GM12892 (cell line): ENCODE measurements around the gene TESMIN.

Experiments
- DNase-seq: peaks from one replicate; pipeline ENCODE4 v3.0.0; 2011; ENCODE audit not compliant: insufficient read length
- FAIRE-seq: peaks from 2 replicates; lab custom pipeline; 2011; peaks lifted over from hg19 to GRCh38; lab: Jason Lieb, UNC
- POLR2A ChIP-seq: IDR thresholded peaks from 2 replicates; pipeline ENCODE4 v1.6.1; 2011; ENCODE audit warnings: low read depth, low read length, control low read depth
- POLR2AphosphoS5 ChIP-seq: IDR thresholded peaks from 2 replicates; pipeline ENCODE4 v1.6.1; 2011; ENCODE audit warnings: low read depth, low read length, control low read depth
- TAF1 ChIP-seq: IDR thresholded peaks from 2 replicates; pipeline ENCODE4 v1.6.1; 2011; ENCODE audit warnings: low read depth, mild to moderate bottlenecking, control low read depth, low read length, borderline replicate concordance

TESMIN gene

GRCh38 chr11:68759991-68760390 lies 8.7 kb upstream of the TESMIN start:
- no peak for DNase-seq
- TF ChIP-seq TAF1 (no peak), POLR2A (no peak), POLR2AphosphoS5 (no peak)
- FAIRE-seq: no peak

GRCh38 chr11:68757711-68758110 lies 6.4 kb upstream of the TESMIN start:
- no peak for DNase-seq
- TF ChIP-seq POLR2AphosphoS5 (no peak), POLR2A (no peak), TAF1 (no peak)
- FAIRE-seq: no peak

DNA sequence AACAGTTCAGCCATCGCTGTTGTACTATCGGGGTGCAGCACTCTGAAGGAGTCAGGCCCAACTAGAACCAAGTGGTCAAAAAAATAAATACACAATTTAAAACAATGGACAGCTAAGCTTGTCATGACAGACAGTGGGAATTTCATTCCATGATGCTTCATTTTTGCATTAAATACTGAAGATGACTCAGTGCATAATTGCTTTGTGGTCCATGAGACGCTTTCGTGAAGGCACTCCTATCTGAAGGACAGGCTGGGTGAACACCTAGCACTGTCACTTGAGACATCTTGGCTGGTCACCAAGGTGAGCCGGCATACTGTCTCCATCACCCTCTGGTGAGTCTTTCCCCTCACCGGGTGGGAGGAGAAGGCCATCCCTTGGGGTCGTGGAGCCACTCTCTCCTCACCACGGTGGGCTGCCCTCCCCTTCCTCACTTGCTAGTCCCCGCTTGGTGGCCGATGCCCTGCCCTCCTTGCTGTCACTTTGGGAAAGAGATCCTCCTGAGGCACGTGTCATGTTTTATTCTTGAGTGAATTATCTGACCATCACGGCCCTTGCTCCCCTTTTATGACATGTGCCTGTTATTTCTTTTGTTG lies 4.9 kb upstream of the TESMIN start:
- DNase-seq (no peak), FAIRE-seq (no peak)
- TF ChIP-seq POLR2AphosphoS5 (no peak), TAF1 (no peak), POLR2A (no peak)

DNA sequence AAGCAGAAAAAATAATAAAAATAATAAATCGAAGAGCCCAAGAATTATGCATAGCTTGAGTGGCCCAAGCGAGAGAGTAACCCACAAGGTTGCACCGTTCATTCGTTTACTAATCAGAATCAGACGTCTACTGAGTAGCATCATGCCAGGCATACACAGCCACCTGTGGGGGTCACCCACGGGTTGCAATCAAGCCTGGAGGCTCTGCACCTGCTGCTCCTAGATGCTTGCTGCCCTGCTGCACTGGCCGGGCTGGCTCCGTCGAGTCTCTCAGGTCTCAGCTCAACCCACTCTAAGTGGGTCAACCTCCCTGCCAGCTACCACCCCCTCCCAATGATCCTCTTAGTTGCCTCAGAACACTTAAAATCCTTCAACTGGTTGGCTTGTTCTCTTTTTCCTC lies 2.0 kb upstream of the TESMIN start:
- no peak for DNase-seq
- no peak for TF ChIP-seq TAF1
- TF ChIP-seq POLR2A: no peak
- no peak for TF ChIP-seq POLR2AphosphoS5
- FAIRE-seq: no peak

GRCh38 chr11:68751004-68751325 lies 355 bp downstream of the TESMIN start:
- DNase-seq: no peak
- no peak for TF ChIP-seq POLR2A
- no peak for TF ChIP-seq TAF1
- no peak for TF ChIP-seq POLR2AphosphoS5

DNA sequence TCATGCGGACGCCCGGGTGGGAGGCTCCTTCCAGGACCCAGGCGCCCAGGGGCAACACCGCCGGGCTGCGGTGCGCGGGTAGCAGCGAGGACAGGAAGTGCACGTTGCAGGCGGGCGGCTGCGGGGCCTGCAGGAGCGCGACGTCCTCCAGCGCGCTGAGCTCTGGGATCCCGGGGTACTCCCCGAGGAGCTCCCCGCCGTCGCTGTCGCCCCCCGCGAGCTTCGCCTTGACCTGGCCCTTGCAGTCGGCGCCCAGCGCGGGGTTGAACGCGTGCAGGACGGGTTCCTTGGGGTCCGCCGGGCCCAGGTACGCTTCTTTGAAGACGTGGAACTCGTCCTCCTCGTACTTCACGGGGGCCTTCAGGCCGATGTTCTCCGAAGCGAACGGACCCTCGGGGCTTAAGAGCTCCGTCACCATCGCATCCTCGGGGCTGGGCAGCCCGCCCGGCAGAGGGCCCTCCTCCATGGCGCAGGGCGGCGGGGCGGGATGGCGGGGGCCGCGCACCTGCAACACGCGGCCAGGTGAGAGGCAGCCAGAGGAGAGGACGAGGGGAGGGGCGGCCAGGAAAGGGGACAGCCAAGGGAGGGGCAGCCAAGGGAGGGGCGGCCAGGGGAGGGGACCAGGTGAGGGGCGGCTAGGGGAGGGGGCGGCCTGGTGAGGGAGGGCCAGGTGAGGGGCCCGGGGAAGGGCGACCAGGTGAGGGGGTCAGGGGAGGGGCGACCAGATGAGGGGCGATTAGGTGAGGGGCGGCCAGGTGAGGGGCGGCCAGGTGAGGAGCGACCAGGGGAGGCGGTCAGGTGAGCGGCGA lies 921 bp downstream of the TESMIN start:
- TF ChIP-seq TAF1: no peak
- TF ChIP-seq POLR2A: no peak
- TF ChIP-seq POLR2AphosphoS5: no peak
- DNase-seq (no peak), FAIRE-seq (no peak)

More at GRCh38 chr11:68751004-68751325, 355 bp downstream of the TESMIN start:
- no peak for FAIRE-seq

DNA sequence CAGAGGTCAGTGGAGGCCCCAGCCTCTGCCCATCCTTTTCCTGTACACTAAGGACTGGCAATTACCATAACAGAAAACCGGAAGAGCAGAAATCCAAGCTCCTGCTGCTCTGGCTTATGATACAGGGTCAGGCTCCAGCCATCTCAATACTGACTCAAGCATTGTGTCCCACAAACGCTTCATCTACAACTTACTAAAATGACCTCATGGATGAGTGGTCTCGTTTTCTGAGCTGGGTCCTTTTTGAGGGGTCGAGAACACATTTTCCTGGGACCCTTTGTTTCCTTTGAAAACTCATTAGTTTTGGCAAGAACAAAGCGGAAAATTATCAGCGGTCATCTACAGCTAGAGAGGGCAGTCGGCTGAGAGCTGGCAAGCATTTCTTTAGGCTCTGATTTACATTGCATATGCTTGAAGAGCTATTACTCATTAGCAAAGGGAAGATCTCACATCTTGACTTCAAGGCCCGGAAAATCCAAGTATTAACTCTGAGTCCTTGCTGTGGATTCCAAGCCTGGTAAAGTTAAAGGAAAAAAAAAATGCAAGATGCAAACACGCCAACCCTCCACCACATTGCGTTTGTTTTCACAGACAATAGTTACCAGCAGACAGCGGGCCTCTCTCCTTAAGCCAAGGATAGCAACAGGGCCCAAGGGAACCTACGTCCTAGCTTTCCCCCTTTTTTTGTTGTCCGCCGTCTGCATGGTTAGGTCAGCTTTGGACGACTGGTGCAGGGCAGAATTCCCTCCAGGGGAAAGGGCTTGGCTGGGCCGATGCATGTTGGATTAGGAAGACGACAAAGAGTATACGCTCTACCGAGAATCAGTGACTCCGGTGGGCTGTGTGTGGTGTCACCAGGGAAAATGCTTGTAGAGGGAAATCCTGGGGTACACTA lies 1.8 kb downstream of the TESMIN start:
- DNase-seq: no peak
- no peak for FAIRE-seq
- TF ChIP-seq TAF1: no peak
- TF ChIP-seq POLR2AphosphoS5: no peak
- TF ChIP-seq POLR2A: no peak

DNA sequence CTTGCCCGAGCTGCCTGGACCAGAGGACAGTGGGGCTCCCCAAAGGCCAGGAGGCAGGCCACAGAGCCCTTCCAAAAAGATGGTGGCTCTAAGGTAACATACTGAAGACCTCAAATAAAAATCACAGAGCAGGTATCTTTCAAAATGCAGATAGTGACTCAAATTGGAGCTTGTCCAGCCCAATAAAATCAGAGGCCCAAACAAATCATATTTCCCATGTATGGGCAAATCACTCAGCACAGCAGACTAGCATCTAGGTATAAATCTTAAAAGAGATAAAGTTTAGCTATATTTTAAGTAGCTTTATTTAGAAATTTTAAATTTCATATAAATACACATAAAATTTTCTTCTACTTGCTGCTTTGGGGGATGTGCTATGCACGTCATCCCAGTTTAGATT lies 3.3 kb downstream of the TESMIN start:
- FAIRE-seq (no peak), DNase-seq (no peak)
- TF ChIP-seq TAF1: no peak
- TF ChIP-seq POLR2A: no peak
- no peak for TF ChIP-seq POLR2AphosphoS5

- FAIRE-seq: no peak
- no peak for DNase-seq
Measured at GRCh38 chr11:68743539-68743938, 7.8 kb downstream of the TESMIN start.

GRCh38 chr11:68741463-68741862 lies 9.9 kb downstream of the TESMIN start:
- DNase-seq (no peak), FAIRE-seq (no peak)
- TF ChIP-seq POLR2AphosphoS5: no peak
- TF ChIP-seq POLR2A: no peak
- TF ChIP-seq TAF1: no peak

More at GRCh38 chr11:68743539-68743938, 7.8 kb downstream of the TESMIN start:
- TF ChIP-seq POLR2A: no peak
- no peak for TF ChIP-seq POLR2AphosphoS5
- no peak for TF ChIP-seq TAF1

- DNase-seq: no peak
Measured at GRCh38 chr11:68735646-68736045, 15.7 kb downstream of the TESMIN start.

More at GRCh38 chr11:68735646-68736045, 15.7 kb downstream of the TESMIN start:
- TF ChIP-seq POLR2A (no peak), POLR2AphosphoS5 (no peak), TAF1 (no peak)
- no peak for FAIRE-seq
